Urothelium cell line (cell line): Measurements from ENCODE around the gene NIPAL4.

ENCODE experiments used
- DNase-seq: peaks from one replicate; pipeline ENCODE4 v3.0.0; 2011; ENCODE audit warnings: low spot score, mixed read lengths
- FAIRE-seq: peaks from 2 replicates; lab custom pipeline; 2011; peaks lifted over from hg19 to GRCh38; lab: Jason Lieb, UNC

Gene NIPAL4

DNA sequence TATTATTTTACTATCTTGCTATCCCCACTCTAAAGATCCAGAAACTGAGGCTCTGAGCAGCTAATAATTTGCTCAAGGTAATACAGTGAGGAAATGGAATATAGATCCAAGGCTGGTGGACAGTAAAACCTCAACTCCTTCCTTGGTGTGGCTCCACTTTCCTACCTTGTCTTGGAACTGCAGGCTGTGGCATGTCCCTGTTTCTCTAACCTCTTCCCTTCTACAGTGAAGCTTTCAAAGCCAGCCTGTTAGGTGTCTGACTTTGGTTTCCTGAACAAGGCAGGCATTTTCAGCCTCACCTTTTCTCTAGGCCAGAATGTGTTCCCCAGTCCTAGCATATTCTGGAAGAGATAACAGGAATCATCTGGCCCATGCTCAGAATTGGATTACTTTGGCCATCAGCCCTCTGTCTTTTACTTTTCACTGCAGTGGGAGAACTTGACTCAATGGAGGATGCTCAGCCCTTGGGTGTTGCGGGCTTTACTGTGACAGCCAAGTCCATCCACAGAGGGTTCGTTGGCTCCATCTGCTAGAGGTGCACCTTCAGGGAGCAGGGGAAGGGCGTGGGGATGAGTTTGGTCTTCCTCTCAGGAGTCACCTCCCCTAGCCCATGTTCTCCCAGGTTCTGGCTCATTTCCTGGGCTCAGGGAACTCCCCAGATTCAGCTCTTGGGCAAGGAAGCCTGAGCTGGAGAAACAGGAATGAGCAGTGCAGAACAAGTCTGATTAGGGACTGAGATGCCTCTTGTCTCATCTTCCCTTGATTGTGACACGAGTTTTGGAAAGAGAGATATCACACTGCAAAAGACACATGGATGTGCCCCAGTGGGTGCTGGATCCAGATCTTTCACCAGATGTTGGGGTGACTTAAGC lies 1.1 kb downstream of the NIPAL4 start:
- no peak for FAIRE-seq
- DNase-seq: no peak

DNA sequence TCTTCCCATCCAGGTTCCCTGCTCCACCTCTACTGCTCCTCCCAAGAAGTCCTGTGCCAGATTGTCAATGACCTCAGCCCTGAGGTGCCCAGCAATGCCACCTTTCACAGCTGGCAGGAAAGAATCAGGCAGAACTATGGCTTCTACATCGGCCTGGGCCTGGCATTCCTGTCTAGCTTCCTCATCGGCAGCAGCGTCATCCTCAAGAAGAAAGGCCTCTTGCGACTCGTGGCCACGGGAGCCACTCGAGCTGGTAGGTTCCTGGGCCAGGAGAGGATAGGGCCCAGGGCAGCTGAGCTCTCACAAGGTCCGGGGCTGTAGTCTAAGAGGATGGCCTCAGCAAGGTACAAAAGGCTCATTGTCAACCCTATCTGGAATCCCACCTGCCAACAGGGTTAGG lies 3.1 kb downstream of the NIPAL4 start:
- no peak for FAIRE-seq
- no peak for DNase-seq

DNA sequence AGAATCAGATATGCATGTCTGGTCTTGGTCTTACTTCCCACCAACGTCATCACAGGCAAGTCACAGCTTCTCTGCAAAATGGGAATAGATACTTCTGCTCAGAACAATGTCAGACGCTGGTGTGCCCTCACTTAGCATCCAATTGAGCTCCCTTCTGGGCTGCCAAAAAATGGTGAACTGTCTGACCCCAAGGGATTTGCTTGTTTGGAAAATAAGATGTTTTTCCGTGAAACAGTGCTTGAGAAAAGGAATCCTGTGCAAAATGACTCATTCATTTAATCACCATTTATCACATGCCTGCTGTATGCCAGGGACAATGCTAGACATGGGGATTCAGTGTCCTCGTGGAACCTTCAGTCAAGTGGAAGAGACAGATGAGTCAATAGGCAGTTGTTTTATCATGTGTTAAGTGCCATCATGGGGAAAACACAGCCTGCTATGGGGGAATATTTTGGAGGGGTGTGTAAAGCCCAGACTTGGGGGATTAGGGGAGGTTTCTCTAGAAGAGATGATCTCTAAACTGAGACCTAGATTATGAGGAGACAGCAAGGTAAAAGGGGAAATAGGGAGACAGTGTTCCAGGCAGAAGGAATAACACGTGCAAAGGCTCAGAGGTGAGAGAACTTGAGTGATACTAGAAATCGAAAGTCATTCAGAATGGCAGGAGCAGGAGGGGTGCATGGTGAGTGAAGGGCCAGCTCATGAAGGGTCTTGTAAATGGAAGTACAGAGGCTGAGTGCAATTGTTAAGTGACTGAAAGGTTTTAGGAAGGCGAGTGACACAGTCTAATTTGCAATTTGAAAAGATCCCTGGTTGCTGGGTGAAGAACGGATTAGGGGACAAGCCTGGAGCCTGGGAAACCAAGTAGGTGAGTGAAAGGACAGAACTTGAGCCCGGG lies 3.9 kb downstream of the NIPAL4 start:
- FAIRE-seq: no peak
- peak; percentile 38 for DNase-seq

DNA sequence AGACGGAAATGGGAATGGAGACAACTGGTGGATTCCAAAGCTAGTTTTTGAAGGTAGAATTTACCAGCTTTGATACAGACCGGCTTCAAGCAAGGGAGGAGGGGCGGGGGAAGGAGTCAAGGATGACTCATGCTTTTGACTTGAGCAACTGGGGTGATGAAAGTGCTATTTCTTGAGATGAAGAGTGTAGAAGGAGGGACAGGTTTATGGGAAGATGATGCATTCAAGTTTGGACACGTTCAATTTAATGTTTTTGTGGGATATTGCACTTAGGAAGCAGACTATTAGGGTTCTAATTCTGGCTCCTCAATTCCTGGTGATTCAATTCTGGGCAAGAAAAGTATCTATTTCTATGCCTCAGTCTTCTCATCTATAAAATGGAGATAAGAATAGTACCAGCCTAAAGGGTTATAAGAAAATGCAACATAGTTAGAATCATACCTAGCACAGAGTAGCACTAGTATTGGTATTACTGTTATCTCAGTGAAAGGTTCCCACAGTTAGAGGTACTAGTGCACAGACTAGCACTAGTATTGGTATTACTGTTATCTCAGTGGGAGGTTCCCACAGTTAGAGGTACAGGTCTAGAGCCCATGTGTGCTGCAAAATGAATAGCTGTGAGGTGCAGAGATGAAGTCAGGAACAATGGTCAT lies 4.6 kb downstream of the NIPAL4 start:
- FAIRE-seq: peak; percentile 23
- peak; percentile 76 for DNase-seq

DNA sequence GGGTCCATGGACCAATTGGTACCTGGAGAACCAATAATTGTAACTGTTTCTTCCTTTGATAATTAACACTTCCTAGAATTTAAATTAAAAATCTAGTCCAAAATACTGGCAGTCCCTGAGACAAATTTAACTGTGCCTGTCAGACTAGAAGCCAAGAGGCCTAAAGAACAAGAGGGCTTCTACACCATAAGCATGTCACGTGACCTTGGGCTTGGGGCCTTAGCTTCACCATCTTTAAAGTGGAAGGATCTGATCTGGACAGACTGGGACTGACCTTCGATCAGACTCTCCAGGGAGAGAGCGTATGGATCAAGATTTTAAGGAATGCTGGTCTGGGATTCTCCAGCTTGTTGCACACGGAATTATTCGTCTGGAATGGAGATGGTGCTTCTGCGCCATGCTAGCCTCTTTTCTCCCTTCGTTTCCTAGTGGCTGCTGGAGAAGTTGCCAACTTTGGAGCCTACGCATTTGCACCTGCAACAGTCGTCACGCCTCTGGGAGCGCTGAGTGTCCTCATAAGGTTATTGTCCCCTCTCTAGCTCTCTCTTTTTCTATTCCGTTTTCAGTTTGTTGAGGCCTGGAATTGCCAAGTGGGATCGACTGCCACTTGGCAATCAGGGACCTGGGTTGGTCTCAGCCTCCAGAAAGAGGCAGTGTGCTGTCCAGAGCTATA lies 8.4 kb downstream of the NIPAL4 start:
- FAIRE-seq: no peak
- DNase-seq: no peak

DNA sequence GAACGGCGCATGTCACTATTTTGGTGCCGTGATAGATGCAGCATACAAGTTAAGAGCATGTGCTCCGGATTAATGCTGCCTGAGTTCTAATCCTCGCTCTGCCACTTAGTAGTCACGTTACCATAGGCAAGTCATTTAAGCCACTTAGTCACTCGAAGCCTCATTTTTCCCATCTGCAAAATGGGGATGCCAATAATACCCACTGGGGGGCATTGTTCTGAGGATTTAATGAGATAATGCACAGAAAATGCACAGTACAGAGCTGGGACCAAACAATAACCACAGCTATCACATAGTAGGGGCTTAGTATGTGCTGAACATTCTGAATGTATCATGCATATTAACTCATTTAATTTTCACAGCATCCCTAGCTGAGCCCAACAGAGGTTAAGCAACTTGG lies 9.1 kb downstream of the NIPAL4 start:
- DNase-seq: no peak
- FAIRE-seq: no peak

DNA sequence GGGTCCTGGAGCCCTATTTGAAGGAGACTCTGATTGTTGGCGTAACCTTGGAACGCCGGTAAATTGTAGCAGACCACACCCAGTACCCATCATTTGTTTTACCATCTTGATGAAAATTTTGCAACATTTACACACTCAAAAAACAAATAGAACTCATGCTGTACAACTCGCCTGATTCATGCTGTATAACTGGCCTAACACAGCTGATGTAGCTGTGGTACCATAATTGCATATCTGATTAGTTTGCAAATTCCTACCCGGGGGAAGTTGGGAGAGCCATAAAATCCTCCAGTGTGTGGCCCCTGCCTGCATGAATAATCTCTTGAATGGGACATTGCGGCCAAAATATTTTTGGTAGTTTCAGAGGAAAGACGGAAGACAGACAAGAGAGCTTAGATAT lies 9.7 kb downstream of the NIPAL4 start:
- FAIRE-seq: no peak

DNA sequence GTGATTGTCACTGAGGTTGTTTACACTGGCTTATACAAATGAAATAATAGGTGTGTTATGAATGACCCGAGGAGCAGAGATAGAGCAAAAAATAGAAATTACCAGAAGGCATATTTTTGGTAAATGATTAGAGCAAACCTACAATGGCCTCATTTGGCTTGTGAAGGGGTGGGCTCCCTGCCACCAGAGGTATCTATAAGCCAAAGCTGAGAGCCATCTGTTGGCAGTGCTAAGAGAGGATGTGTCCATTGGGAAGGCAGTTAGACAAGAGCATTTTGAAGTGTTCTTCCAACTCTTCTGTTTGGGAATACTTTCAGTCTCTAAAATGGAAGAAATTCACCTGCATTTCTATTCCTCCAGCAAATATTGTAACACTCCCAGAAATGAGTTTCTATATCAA lies 10.6 kb downstream of the NIPAL4 start:
- FAIRE-seq: no peak
- no peak for DNase-seq

More for the DNA sequence above, 9.7 kb downstream of the NIPAL4 start:
- no peak for DNase-seq

DNA sequence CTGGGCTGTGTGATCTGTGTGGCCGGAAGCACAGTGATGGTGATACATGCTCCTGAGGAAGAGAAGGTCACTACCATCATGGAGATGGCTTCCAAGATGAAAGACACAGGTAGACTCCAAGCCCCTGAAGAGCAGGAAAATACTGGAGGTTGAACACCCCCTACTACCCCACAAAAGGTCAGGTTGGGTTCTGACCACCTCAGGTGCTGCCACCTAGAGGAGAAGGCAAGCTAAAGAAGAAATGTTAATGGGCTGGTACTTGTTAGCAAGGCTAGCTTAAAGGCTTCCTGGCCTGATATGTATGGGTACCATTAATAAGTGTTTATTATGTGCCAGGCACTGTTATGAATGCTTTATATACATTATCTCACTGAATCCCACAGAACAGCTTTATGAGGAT lies 11.7 kb downstream of the NIPAL4 start:
- FAIRE-seq (no peak), DNase-seq (peak; percentile 55)

DNA sequence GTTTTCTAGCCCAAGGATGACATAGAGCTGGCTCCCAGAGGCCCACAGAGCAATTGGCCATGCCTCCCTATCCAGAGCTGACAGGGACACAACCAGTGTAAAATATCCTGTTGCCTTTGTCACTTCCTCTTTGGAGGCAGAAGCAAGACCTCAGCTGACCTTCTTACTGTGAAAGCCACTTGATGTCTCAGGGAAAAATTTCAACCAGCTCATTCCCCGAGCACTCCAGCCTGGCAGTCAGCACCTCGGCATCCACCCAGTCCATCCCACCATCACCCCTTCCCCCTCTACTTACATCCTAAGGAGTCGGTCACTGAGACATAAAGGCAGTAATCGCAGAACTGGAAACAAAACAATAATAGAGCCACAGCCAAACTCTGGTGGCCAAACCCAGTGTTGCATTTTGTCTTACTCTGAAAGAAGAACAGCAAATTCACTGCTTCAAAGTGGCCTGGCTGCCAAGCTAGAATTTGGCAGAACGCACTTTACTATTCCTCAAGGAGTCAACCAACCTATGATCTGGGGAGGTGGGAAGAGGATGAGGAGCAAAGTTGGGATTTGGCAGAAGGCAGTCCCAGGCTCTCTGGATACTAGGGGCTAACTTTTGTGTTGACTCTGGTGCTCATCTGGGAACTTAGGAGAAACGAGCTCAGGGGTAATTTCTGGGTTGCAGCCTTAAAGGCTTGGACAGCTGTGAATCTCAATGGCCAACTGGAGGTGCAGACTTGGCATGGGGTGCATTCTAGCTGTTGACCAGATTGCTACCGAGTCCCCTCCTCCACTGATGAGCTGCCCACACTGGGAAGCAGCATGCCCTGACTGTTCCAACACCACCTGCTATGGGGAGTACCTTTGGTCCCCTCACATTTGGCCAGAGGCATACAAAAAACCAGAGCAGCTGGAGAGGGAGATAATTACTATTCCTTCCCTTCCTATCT lies 13.6 kb downstream of the NIPAL4 start:
- DNase-seq: no peak
- no peak for FAIRE-seq

DNA sequence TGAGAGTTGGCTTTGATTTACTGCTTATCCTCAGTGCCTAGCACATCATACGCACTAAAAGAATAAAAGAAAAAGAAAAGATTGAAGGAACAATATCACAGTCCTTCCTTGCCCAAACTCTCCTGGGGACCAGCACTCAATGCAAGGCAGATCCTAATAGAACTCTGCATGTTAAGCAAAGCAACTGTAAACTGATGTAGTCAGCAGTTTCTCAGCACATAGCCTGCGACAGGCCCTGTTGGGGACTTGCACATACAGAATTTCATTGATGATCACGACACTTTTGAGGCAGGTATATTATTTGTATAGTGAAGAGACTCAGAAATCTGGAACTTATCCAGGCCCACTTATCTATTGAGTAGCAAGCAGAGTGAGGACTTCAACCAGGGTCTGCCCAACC lies 15.4 kb downstream of the NIPAL4 start:
- FAIRE-seq: no peak
- no peak for DNase-seq

DNA sequence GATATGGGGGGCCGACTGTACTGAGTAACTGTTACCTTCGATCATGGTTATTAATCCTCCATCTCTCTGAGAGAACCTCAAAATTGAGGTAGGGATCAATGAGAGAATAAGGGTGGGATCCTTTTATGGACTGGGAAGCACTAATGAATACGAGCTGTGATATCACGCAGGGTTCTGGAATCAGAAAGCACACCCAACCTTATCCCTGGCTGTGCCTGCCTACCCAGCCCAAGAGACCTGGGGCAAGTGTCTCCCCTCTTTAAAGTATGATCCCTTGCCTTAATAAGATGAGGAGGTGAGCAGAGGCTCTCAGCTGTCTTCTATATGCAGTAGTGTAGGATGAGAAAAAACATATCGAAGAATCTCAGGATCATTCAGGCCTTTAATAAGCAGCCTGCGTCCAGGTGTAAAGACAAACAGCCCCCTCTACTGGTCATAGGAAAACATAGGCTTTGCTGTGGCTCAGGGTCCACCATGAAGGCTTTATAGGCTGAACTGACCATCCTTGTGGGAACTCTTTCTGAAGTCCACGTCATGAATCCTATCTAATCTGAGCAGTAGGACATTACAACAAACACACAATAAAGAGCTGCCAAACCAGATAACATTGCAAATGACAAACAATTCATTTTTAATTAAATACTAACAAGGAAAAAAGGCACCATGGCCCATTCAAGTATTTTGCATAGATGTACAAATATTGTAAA lies 16.8 kb downstream of the NIPAL4 start:
- no peak for FAIRE-seq
- DNase-seq: peak; percentile 69

DNA sequence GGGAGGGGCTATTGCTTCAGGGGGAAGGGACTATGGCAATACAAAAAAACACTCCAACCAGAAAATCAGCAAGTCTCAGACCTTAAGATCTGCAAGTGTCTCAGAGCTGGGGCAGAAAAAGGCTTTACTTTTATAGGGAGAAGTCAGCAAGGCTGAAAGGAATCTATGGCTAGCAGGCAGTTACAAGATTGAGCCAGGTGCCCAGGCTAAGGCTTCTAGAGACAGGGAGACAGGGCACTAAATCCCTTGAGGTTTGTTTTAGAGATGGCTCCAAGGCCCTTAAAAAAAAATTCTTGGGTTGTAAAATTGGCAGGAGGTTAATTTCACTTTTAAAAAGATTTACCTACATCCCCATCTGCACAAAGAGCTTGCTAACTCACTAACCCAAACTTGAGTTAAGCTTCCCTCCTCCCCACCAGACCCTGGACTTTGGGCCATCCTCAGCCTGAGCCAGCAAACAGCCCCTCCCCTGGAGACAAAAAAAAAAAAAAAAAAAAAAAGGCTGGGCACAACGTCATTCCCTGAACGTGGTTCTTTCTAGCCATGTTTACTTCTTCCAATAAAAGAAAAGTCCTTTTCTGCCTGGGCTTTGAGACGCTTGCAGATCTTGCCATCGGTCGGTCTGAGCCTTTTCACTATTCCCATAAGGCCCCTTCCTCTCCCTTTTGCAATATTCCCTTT lies 17.9 kb downstream of the NIPAL4 start:
- DNase-seq (no peak), FAIRE-seq (no peak)

DNA sequence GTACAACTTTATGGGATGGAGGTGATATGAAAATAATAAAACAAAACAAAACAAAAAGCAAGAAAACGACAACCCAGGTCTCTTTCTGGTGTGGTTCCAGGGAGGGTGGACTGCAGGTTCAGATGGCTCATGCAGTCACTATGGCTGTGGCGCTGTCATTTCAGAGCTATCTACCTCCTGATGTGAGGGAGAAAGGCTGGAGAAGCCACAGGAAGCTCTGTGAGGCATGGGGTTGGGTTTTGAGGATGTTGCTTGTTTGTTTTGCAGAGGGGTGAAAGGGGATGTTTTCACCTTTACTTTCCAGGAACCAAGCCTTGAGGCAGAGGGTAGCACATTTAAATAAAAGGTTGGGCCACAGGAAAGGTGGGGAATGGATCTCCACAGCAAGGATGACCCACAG lies 18.7 kb downstream of the NIPAL4 start:
- no peak for DNase-seq
- no peak for FAIRE-seq

DNA sequence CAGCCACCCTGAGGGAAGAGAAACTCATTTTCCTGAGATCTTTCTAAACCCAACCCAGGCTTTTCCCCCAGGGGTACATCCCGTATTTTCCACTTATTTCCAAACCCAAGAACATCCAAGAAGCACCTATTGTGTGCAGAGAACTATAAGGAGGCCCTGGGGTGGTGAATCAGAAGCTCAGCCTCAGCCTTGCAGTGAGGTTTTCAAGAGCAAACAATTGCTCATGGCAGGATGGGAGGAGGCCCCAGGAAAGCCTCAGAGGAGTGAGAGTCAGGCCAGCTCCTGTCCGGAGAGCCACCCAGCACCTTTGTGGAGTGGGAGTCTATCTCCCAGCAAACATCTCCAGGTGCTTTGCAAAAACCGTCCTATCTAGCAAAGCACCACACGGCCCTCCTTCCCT lies 19.2 kb downstream of the NIPAL4 start:
- FAIRE-seq (no peak), DNase-seq (no peak)

DNA sequence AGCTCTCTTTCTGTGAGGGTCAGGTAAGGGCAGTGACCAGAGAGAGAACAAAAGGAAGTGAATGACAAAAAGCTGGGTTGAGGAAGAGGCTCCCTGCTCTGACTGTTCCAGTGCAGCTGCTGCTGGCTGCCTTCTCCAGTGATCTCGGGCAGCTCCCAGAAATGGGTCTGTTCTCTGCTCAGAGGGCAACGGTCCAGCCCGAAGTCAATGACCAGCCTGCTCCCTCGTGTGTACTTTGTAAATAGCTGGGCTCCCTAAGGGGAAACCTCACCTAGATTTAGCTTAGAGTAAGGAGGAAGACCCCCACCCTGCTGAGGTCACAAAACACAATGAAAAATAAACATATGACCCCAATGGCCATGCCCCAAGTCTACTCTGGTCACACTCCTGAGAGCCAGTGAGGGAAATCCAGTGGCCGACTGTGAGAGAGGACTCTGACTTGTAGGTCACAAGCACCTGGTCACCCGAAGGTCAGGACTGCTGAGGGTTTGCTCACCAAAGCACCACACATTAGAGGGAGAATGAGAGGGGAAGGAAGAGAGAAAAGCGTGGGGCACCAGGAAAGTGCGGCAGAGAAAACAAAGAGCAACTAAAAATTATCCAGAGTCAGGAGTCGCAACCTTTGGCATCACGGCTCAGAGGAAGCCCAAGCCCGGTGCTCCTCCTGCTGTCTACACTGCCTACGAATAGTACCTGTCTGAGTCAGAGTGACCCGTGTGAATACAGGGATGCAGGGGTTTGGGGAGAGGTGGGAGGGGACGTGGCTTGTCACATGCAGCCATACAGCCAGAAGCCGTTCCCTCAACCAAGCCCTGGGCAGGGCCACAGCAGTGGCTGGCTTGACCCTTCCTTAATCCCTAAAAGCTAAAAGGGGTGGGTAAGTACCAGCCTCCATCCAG lies 19.8 kb downstream of the NIPAL4 start:
- FAIRE-seq: no peak

DNA sequence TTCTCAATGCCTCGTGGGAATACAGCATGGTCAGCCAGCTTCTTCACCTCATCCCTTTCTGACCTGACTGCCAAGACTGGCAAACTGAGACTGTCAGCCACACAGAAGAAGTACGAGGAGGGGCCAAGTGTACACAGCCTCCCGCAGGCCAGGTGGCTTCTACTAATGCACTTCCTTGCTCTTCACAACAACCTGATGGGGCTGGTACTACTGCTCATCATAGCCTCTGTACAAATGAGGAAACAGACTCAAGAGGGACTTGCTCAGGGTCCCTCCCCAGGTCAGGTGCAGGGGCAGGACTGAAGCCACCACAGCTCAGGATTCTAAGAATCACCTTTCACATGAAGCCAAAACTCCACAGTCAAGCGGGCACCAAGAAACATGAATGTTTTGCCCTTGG lies 21.3 kb downstream of the NIPAL4 start:
- no peak for FAIRE-seq
- DNase-seq: no peak

More for the DNA sequence above, 19.8 kb downstream of the NIPAL4 start:
- no peak for DNase-seq

DNA sequence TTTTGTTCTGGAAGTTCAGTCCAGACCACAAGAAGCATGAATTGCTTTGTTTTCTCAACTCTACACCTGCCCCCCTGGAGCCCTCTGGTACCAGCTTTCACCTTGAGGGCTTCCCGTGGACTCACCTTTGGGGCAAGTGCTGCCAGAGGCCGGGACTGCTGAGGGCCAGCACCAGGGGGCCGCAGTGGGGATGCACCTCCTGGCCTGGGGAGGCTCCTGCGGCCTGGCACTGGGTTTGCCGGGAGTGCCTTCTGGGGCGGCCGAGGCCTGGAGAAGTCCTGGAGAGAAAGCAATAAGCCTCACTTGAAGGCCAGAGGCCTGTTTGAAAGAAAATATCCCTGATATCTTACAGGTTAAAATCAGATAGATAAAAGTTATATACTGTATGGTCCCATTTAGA lies 21.7 kb downstream of the NIPAL4 start:
- no peak for FAIRE-seq
- DNase-seq: no peak
